Fibroblast of lung (primary cell): ENCODE measurements around the gene MYMX. TPM values are rescaled to one million over a fixed set of nuclear protein-coding genes. Genes with fewer than 3 reads are reported as not detected.
"Not testable (repeated sequence)": the region's sequence is repeated elsewhere in the genome, so short reads cannot be mapped to it uniquely, and the experiment has no call there.

Source experiments
- DNase-seq, 2 donors: peaks; one replicate each; pipeline versions ENCODE4 v3.0.0 to v3.0.0-alpha.2; 2010; ENCODE audit warnings: low read depth in 2 of 2
- H2AFZ ChIP-seq: 2 replicates; pipeline ENCODE4 v1.5.1; 2012; ENCODE audit warnings: low read length, control low read depth, inconsistent platforms
- H3K27ac ChIP-seq: 2 replicates; pipeline ENCODE4 v1.5.1; 2011; ENCODE audit warnings: low read length, control low read depth; ENCODE audit not compliant: insufficient read depth
- H3K27me3 ChIP-seq: 2 replicates; pipeline ENCODE4 v1.5.1; 2011; ENCODE audit warnings: mild to moderate bottlenecking, low read length; ENCODE audit not compliant: control insufficient read depth, insufficient read depth
- H3K36me3 ChIP-seq: 2 replicates; pipeline ENCODE4 v1.5.1; 2011; ENCODE audit warnings: low read length; ENCODE audit not compliant: control insufficient read depth, insufficient read depth
- H3K4me1 ChIP-seq: 2 replicates; pipeline ENCODE4 v1.5.1; 2011; ENCODE audit warnings: low read length; ENCODE audit not compliant: control insufficient read depth, insufficient read depth; ENCODE audit errors: extremely low read depth
- H3K4me2 ChIP-seq: 2 replicates; pipeline ENCODE4 v1.5.1; 2011; ENCODE audit warnings: low read length, control low read depth; ENCODE audit not compliant: insufficient read depth; ENCODE audit errors: extremely low read depth
- H3K4me3 ChIP-seq, 4 experiments: fragments of 200-600 bp in 1 of 4; sonication (generic) in 1 of 4; replicated peaks in 1 of 4; 2 replicates each; pipeline ENCODE4 v1.5.1; 2011 to 2016; ENCODE audit warnings: low read length in 4 of 4, low read depth in 3 of 4, mild to moderate bottlenecking in 3 of 4, control low read depth in 2 of 4, inconsistent platforms in 1 of 4, mixed read lengths in 1 of 4; ENCODE audit not compliant: insufficient read depth in 1 of 4; ENCODE audit errors: control extremely low read depth in 1 of 4
- H3K79me2 ChIP-seq: 2 replicates; pipeline ENCODE4 v1.5.1; 2012; ENCODE audit warnings: mild to moderate bottlenecking, low read length, inconsistent platforms; ENCODE audit not compliant: control insufficient read depth, insufficient read depth
- H3K9ac ChIP-seq: 2 replicates; pipeline ENCODE4 v1.5.1; 2011; ENCODE audit warnings: mild to moderate bottlenecking, low read length, control low read depth; ENCODE audit not compliant: insufficient read depth
- H3K9me3 ChIP-seq: 2 replicates; pipeline ENCODE4 v1.5.1; 2012; ENCODE audit warnings: low read depth, low read length; ENCODE audit not compliant: control insufficient read depth, insufficient read depth
- H4K20me1 ChIP-seq: 2 replicates; pipeline ENCODE4 v1.5.1; 2011; ENCODE audit warnings: low read length; ENCODE audit not compliant: control insufficient read depth, insufficient read depth; ENCODE audit errors: extremely low read depth
- CTCF ChIP-seq, 2 donors: IDR thresholded peaks in 1 of 2; conservative IDR thresholded peaks in 1 of 2; 1 replicate in 1 of 2; 2 replicates in 1 of 2; pipeline ENCODE4 v1.5.1; 2011 to 2012; ENCODE audit warnings: low read length in 2 of 2, control low read depth in 1 of 2, inconsistent platforms in 1 of 2, low read depth in 1 of 2, mild to moderate bottlenecking in 1 of 2
- EZH2 ChIP-seq: IDR thresholded peaks from 2 replicates; pipeline ENCODE4 v1.5.1; 2012; ENCODE audit warnings: low read length, control low read depth, mild to moderate bottlenecking; ENCODE audit errors: missing control alignments
- polyA plus RNA-seq, 2 donors: library from polyadenylated mRNA; depleted of rRNA in 1 of 2; stranded (reverse) in 1 of 2; unstranded in 1 of 2; fragments of >200 nt; gene quantifications; 2 replicates each; pipeline ENCODE4 v1.2.1, GENCODE V29; 2011 to 2012; ENCODE audit warnings: missing spikeins in 1 of 2
- total RNA-seq: library from RNA; depleted of rRNA; stranded (reverse); fragments of >200 nt; gene quantifications from 2 replicates; pipeline ENCODE4 v1.2.1, GENCODE V29; 2014

The MYMX gene
- total and polyA plus RNA-seq, 2 donors (not counting 1 experiment from before 2014, with no cell fraction given), result not detected

- Histone ChIP-seq H2AFZ (no peak overlapping the region), H3K36me3 (no peaks in the 10 kb centered on the region), H3K27me3 (no peaks in the 10 kb centered on the region), H3K4me2 (no peak overlapping the region), H3K9me3 (no peaks in the 10 kb centered on the region), H3K79me2 (no peaks in the 10 kb centered on the region), H4K20me1 (no peaks in the 10 kb centered on the region), H3K27ac (no peak overlapping the region), H3K4me3 (no peak overlapping the region), H3K4me1 (no peaks in the 10 kb centered on the region), H3K9ac (no peak overlapping the region)
- no peak for DNase-seq
- no peak for TF ChIP-seq CTCF (conservative IDR thresholded peaks at IDR 0.05 in 1 of 2, IDR thresholded peaks at IDR 0.05 in 1 of 2; ENCODE audit: low read depth in 1 of 2, low read length in 2 of 2)
- no peak for TF ChIP-seq EZH2
Observed at GRCh38 chr6:44193307-44193910, 23.3 kb upstream of the MYMX start.

- Histone ChIP-seq H3K36me3 (no peaks in the 10 kb centered on the region), H3K79me2 (no peaks in the 10 kb centered on the region), H3K27me3 (no peaks in the 10 kb centered on the region), H3K9ac (no peak overlapping the region), H3K4me1 (no peaks in the 10 kb centered on the region), H2AFZ (no peak overlapping the region), H3K27ac (no peak overlapping the region), H4K20me1 (no peaks in the 10 kb centered on the region), H3K4me3 (no peak overlapping the region), H3K9me3 (no peaks in the 10 kb centered on the region), H3K4me2 (no peak overlapping the region)
- TF ChIP-seq CTCF (conservative IDR thresholded peaks at IDR 0.05 in 1 of 2, IDR thresholded peaks at IDR 0.05 in 1 of 2; ENCODE audit: low read depth in 1 of 2, low read length in 2 of 2), result no peak
- TF ChIP-seq EZH2, result no peak
- DNase-seq, result no peak
Observed at GRCh38 chr6:44194326-44194725, 22.4 kb upstream of the MYMX start.

GRCh38 chr6:44196351-44196750, 20.4 kb upstream of the MYMX start:
- not testable (repeated sequence) for H3K27me3 ChIP-seq, H3K9ac ChIP-seq, H3K4me2 ChIP-seq, H3K79me2 ChIP-seq, H3K4me1 ChIP-seq, DNase-seq, H3K4me3 ChIP-seq, H3K9me3 ChIP-seq, H3K36me3 ChIP-seq, H4K20me1 ChIP-seq, H3K27ac ChIP-seq, H2AFZ ChIP-seq
